Endometrium (tissue), 2 donors: Measurements from ENCODE around the gene BAIAP2.

Experiments
- FAIRE-seq: peaks from 2 replicates; lab custom pipeline; 2012; peaks lifted over from hg19 to GRCh38; lab: Jason Lieb, UNC
- donor health status: control.
- donor health status: control.

The BAIAP2 gene

GRCh38 chr17:81159611-81160265 is 124.8 kb downstream of the BAIAP2 start:
- FAIRE-seq = no peak

GRCh38 chr17:81160306-81160705 is 125.4 kb downstream of the BAIAP2 start:
- no peak for FAIRE-seq

GRCh38 chr17:81160747-81161453 is 125.9 kb downstream of the BAIAP2 start:
- FAIRE-seq = no peak

- no peak for FAIRE-seq
Measured at GRCh38 chr17:81161536-81161935, 126.6 kb downstream of the BAIAP2 start.

- FAIRE-seq = no peak
Measured at GRCh38 chr17:81161972-81162371, 127.0 kb downstream of the BAIAP2 start.

- FAIRE-seq = no peak
Measured at GRCh38 chr17:81162491-81162890, 127.5 kb downstream of the BAIAP2 start.

GRCh38 chr17:81163051-81163695 is 128.2 kb downstream of the BAIAP2 start:
- FAIRE-seq = no peak

- no peak for FAIRE-seq
Measured at GRCh38 chr17:81163703-81164370, 128.9 kb downstream of the BAIAP2 start.

- no peak for FAIRE-seq
Measured at GRCh38 chr17:81164371-81165245, 129.7 kb downstream of the BAIAP2 start.

- FAIRE-seq = no peak
Measured at GRCh38 chr17:81165246-81166032, 130.5 kb downstream of the BAIAP2 start, which contains the start of gene PVALEF. TSS of gene PVALEF (plus strand) at chr17:81165507. CDS start at chr17:81181227, 15,720 bp downstream.

- no peak for FAIRE-seq
Measured at GRCh38 chr17:81166033-81166492, 131.1 kb downstream of the BAIAP2 start, which contains the start of gene AATK. TSS of gene AATK (minus strand) at chr17:81166221. CDS start at chr17:81165992, 229 bp downstream.
